ENCODE results near the gene ABHD14A. TPM values are rescaled to one million over a fixed set of nuclear protein-coding genes. Genes with fewer than 3 reads are reported as not detected.

ABHD14A gene
- polyA plus RNA-seq, 1 donor (not counting 4 experiments of a cell fraction or from before 2014, with no cell fraction given), result 6.9 TPM

- dilution Hi-C loops (cut with MboI; ENCODE audit: extremely low pct_ligation_motif_present, low sequenced_read_pairs), result no loop called here
- Histone ChIP-seq H2AFZ (ENCODE audit: control insufficient read depth, low read length) (no peak overlapping the region), H4K20me1 (ENCODE audit: control insufficient read depth, extremely low read depth, insufficient read depth, low read length) (no peaks in the 10 kb centered on the region), H3K4me3 (ENCODE audit: control insufficient read depth in 2 of 3, extremely low read depth in 1 of 3, insufficient read depth in 2 of 3, low read depth in 1 of 3, low read length in 3 of 3) (peak overlapping the region in 2 of 3 experiments; percentile 48 to 77), H3K4me1 (ENCODE audit: control insufficient read depth, extremely low read depth, insufficient read depth, low read length) (peaks cover 14% of the 10 kb centered on the region), H3K36me3 (ENCODE audit: control insufficient read depth in 2 of 2, extremely low read depth in 1 of 2, insufficient read depth in 2 of 2, low read length in 2 of 2) (peaks cover 1 to 2% of the 10 kb centered on the region in 2 experiments), H3K4me2 (ENCODE audit: control insufficient read depth, extremely low read depth, insufficient read depth, low read depth, low read length) (peak overlapping the region; percentile 88), H3K79me2 (ENCODE audit: control insufficient read depth, insufficient read depth, low read length) (peaks cover 4% of the 10 kb centered on the region), H3K27me3 (ENCODE audit: control insufficient read depth, extremely low read depth, insufficient read depth, low read length) (no peaks in the 10 kb centered on the region), H3K9me3 (ENCODE audit: control insufficient read depth, low read depth, low read length) (no peaks in the 10 kb centered on the region), H3K27ac (ENCODE audit: control insufficient read depth, insufficient read depth, low read length) (no peak overlapping the region), H3K9ac (ENCODE audit: control insufficient read depth, extremely low read depth, insufficient read depth, low read length) (peak overlapping the region; percentile 86), H3K9me1 (ENCODE audit: control insufficient read depth, extremely low read depth, insufficient read depth, low read length) (no peaks in the 10 kb centered on the region)
- FAIRE-seq (no peak), DNase-seq (ENCODE audit: low read depth, low spot score) (no peak)
- no peak for TF ChIP-seq CTCF (optimal IDR thresholded peaks at IDR 0.05 in 1 of 3, IDR thresholded peaks at IDR 0.05 in 1 of 3, conservative IDR thresholded peaks at IDR 0.05 in 1 of 3; ENCODE audit: extremely low read depth in 1 of 3, insufficient read depth in 2 of 3, low read length in 3 of 3)
- TF ChIP-seq EZH2 (IDR thresholded peaks at IDR 0.05; ENCODE audit: low read length), result no peak
Measured at GRCh38 chr3:51984269-51984647, 9.4 kb downstream of the ABHD14A start.

GRCh38 chr3:51985063-51985462 is 10.2 kb downstream of the ABHD14A start:
- no peaks in the 10 kb centered on the region for H3K9me1 ChIP-seq (ENCODE audit: control insufficient read depth, extremely low read depth, insufficient read depth, low read length)
- peaks cover 2 to 5% of the 10 kb centered on the region in 2 experiments for H3K36me3 ChIP-seq (ENCODE audit: control insufficient read depth in 2 of 2, extremely low read depth in 1 of 2, insufficient read depth in 2 of 2, low read length in 2 of 2)
- FAIRE-seq (no peak), DNase-seq (ENCODE audit: low read depth, low spot score) (no peak)
- H3K9ac ChIP-seq (ENCODE audit: control insufficient read depth, extremely low read depth, insufficient read depth, low read length), result no peak overlapping the region
- dilution Hi-C loops (cut with MboI; ENCODE audit: extremely low pct_ligation_motif_present, low sequenced_read_pairs), result no loop called here
- H3K79me2 ChIP-seq (ENCODE audit: control insufficient read depth, insufficient read depth, low read length), result peaks cover 4% of the 10 kb centered on the region
- no peak for TF ChIP-seq CTCF (optimal IDR thresholded peaks at IDR 0.05 in 1 of 3, IDR thresholded peaks at IDR 0.05 in 1 of 3, conservative IDR thresholded peaks at IDR 0.05 in 1 of 3; ENCODE audit: extremely low read depth in 1 of 3, insufficient read depth in 2 of 3, low read length in 3 of 3)
- TF ChIP-seq EZH2 (IDR thresholded peaks at IDR 0.05; ENCODE audit: low read length), result no peak
- H2AFZ ChIP-seq (ENCODE audit: control insufficient read depth, low read length), result no peak overlapping the region
- no peaks in the 10 kb centered on the region for H4K20me1 ChIP-seq (ENCODE audit: control insufficient read depth, extremely low read depth, insufficient read depth, low read length)
- H3K27me3 ChIP-seq (ENCODE audit: control insufficient read depth, extremely low read depth, insufficient read depth, low read length), result no peaks in the 10 kb centered on the region
- no peak overlapping the region for H3K4me3 ChIP-seq (ENCODE audit: control insufficient read depth in 2 of 3, extremely low read depth in 1 of 3, insufficient read depth in 2 of 3, low read depth in 1 of 3, low read length in 3 of 3)
- no peaks in the 10 kb centered on the region for H3K9me3 ChIP-seq (ENCODE audit: control insufficient read depth, low read depth, low read length)
- no peak overlapping the region for H3K27ac ChIP-seq (ENCODE audit: control insufficient read depth, insufficient read depth, low read length)
- peaks cover 14% of the 10 kb centered on the region for H3K4me1 ChIP-seq (ENCODE audit: control insufficient read depth, extremely low read depth, insufficient read depth, low read length)
- H3K4me2 ChIP-seq (ENCODE audit: control insufficient read depth, extremely low read depth, insufficient read depth, low read depth, low read length), result no peak overlapping the region

All from keratinocyte (primary cell).